HT-29 (cell line): ENCODE data around the gene PHAX. TPM values are rescaled to one million over a fixed set of nuclear protein-coding genes. Genes with fewer than 3 reads are reported as not detected.
A peak's percentile ranks its signal among the peaks of the same experiment; 100 is the strongest.
"Not testable (repeated sequence)": the region's sequence is repeated elsewhere in the genome, so short reads cannot be mapped to it uniquely, and the experiment has no call there.

Experiments used
- DNase-seq: peaks from one replicate; pipeline ENCODE4 v3.0.0-alpha.2; 2015; ENCODE audit warnings: low spot score
- total RNA-seq: library from RNA; depleted of rRNA; stranded (reverse); fragments of >200 nt; shearing (Covaris generic); gene quantifications from 2 replicates; pipeline ENCODE4 v1.2.3, GENCODE V29; 2014; rRNA removed

PHAX gene, protein sequence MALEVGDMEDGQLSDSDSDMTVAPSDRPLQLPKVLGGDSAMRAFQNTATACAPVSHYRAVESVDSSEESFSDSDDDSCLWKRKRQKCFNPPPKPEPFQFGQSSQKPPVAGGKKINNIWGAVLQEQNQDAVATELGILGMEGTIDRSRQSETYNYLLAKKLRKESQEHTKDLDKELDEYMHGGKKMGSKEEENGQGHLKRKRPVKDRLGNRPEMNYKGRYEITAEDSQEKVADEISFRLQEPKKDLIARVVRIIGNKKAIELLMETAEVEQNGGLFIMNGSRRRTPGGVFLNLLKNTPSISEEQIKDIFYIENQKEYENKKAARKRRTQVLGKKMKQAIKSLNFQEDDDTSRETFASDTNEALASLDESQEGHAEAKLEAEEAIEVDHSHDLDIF
- 14.8 and 20.3 TPM in 2 replicates for total RNA-seq

DNA sequence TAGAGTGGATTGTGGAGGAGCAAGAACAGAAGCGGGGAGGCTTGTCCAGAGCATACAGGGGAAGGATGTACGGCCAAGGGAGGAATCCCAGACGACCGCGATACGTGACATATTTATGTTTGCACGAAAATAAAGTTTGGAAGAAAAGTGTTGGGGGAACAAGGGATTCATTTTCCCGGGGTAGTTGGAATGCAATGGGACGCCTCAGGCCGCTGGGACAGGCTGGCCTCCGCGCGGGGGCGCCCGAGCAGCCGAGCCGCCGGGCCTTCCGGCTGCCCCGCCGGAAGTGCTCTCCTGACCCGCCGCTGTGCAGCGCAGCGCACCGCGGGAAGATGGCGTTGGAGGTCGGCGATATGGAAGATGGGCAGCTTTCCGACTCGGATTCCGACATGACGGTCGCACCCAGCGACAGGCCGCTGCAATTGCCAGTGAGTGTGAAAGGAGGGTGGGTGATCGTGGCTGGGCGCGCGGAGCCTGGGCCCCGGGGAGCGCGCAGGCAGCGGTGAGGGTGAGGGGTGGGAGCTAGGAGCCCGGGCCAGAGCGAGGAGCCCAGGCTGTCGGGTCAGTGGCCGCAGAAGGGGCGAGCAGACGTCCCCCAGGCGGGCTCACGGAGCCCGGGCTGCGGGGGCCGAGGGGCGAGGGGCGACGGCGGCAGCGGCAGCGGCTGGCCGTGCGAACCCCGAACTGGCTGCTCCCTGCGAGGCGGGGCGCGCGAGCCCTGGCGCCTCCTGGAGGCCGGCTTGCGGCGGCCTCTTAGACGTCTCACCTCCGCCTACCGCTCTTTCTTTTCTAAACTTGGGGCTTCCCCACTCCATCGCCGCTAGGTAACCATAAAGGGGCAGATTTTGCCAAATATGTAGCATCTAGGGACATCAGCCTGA lies at the start of gene PHAX:
Gene PHAX, plus strand, starts transcription at position 317 of the 881 bp plus-strand sequence. Its CDS starts 16 bp downstream, at position 333.
- DNase-seq = peak; percentile 89

DNA sequence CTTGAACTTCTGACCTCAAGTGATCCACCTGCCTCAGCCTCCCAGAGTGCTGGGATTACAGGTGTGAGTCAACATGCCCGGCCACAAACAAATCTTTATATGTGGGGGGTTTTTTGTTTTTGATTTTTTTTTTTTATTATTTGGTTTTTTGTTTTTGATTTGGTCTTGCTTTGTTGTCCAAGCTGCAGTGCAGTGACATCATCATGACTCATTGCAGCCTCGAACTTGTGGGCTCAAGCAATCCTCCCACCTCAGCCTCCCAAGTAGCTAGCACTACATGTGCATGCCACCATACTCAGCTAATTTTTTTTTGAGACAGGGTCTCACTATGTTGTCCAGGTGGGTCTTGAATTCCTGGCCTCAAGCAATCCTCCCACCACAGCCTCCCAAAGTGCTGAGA lies 48.1 kb upstream of the PHAX start:
- DNase-seq = no peak

DNA sequence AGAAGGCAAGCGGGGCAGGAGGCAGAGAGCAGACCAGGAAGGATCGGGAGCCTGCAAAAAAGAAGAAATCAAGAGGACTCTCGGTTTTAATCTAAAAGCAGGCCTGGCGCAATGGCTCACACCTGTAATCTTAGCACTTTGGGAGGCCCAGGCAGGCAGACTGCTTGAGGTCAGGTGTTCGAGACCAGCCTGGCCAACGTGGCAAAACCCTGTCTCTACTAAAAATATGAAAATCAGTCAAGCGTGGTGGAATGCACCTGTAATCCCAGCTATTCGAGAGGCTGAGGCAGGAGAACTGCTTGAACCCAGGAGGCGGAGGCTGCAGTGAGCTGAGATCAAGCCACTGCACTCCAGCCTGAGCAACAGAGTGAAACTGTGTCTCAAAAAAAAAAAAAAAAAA lies 45.6 kb upstream of the PHAX start:
- not testable (repeated sequence) for DNase-seq

DNA sequence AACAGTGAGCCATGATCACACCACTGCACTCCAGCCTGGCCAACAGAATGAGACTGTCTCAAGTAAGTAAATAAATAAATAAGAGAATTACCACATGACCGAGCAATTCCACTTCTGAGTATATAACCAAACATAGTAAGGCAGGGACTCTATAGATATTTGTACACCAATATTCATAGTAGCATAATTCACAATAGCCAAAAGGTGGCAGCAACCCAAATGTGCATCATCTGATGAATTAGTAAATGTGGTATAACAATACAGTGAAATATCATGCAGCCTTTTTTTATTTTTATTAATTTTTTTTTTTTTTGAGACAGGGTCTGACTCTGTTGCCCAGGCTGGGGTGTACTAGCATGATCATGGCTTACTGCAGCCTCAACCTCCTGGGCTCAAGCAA lies 38.8 kb upstream of the PHAX start:
- DNase-seq = peak; percentile 19

DNA sequence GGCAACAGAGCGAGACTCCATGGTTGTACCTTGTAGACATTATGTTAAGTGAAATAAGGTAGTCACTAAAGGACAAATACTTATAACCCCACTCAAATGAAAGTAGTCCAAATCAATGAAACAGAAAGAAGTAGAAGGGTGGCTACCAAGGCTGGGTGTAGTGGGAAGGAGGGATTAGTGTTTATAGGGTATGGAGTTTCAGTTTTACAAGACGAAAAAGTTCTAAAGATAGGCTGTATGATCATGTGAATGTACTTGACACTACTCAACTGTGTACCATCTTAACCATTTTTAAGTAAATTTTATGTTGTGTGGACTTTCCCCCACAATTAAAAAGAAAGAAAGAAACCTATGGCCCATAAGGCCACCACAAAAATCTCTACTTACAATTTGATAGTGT lies 37.9 kb upstream of the PHAX start:
- no peak for DNase-seq

DNA sequence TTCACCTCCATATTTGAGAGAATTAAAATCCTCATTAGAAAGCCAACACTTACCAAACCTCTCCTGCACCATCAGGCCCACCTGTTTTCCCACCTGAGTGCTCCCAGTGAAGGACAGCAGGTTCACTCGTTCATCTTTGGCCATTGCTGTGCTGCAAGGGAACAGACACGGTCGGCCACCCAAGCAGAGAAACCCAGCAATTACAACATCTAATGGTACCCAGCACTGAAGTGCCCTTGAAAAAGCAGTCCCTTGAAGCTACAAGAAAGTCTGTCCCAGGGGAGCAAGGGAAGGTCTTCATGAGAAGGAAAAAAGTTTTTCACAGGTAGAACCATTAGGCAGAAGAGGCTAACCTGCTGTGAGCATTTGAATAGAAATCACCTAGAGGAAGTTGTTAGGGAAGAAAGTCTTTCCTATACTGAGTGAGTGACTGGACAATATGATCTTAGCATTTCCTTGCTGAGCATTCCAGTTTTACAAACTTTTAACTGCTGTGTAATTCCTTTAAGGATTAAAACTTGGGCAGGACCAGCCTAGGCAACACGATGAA lies 32.5 kb upstream of the PHAX start:
- no peak for DNase-seq

DNA sequence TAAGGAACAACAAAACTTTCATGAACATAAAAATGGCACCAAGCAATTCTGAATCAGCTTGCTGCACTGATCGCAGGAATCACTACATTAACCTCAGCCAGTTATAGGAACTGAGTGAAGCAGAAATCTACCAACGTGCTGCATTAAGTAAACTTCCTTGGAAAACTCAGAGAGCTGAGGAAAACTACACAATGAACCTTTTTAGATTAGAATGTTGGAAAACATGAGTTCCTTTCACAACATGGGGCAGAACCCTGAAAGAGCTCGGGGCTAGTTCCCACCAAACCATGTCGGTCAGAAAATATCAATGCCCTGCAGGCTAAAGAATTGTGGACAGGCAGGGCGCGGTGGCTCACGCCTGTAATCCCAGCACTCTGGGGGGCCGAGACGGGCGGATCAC lies 25.1 kb upstream of the PHAX start:
- no peak for DNase-seq

DNA sequence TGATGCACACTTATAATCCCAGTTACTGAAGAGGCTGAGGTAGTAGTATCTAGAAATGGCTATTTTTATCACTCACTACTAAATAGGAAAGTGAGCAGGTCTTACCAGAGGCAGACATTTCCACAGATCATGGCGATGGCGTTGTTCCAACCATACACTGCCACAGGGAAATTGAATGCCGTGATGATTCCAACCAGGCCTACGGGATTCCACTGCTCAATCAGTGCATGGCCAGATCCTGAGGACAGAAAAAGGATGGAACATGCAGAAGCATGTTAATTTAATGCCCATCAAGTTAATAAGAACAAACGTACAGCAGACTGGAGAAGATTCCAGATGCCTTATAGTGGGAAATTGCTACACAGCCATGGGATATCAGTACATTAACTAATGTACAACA lies 23.8 kb upstream of the PHAX start:
- DNase-seq = no peak

DNA sequence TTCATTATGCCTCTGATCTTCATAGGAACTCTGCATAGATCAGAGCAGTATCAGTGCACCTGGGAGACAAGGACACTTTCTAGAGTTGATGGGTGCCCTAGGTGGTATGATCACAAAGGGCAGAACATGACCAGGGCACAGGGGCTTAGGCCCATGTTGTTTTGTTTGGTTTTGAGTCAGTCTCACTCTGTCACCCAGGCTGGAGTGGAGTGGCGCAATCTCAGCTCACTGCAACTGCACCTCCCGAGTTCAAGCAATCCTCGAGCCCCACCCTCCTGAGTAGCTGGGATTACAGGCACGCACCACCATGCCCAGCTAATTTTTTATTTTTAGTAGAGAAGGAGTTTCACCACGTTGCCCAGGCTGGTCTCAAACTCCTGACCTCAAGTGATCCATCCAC lies 23.3 kb upstream of the PHAX start:
- DNase-seq = no peak

DNA sequence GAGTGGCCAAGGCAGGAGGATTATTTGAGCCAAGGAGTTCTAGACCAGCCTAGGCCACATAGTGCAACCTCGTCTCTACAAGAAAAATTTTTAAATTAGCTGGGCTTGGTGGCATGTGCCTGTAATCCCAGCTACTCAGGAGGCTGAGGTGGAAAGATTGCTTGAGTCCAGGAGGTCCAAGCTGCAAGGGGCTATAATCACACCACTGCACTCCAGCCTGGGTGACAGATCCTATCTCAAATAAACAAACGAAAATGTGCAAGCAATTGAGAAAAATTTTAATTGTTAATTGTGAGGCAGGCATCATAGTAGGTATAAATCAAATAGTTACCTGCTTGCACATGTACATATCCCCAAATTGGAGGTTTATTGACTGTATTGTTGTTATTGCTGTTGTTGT lies 21.0 kb upstream of the PHAX start:
- no peak for DNase-seq

DNA sequence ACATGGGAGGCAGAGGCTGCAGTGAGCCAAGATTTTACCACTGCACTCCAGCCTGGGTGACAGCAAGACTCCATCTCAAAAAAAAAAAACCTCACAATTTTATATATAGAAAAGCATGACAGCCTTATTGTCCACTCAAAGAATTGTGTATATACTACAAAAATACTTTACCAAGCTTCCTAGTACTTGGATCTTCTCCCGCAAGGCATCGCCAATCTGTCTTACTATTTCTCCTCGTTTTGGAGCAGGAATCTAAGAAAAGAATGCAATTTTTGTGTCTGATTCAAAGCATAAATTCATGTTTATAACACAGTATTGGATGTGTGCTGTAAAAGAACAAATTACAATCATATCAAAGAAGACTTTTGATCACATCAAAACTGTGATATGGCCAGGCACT lies 17.0 kb upstream of the PHAX start:
- DNase-seq = no peak

DNA sequence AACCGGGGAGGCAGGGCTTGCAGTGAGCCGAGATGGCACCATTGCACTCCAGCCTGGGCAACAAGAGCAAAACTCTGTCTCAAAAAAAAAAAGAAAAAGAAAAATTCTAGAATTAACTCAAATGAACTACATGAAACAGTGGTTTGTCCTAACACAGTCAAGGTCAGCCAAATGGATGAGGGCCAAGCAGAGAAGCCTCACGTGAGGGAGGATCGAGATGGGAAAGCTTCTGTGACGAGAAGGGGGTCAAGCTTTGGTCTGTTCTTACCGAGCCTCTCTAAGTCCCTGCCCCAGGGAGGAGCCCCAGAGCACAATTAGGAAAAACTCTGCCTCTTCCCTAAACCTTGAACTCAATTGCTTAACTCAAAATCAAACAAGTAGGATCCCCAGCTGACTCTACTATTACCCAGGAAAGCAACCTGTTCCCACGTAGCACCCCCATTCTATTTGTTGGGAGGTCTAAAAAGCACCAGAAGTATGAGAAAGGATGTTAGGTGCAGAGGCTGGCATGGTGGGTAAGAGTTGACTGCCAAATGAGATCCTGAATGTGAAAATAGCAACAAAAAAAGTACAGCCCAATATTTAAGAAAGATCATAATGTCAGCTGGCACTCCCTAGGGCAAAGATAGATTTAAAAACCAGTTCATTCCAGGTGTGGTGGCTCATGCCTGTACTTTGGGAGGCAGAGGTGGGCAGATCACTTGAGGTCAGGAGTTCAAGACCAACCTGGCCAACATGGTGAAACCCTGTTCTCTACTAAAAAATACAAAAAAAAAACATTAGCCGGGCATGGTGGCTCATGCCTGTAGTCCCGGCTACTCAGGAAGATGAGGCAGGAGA lies 13.0 kb upstream of the PHAX start:
- DNase-seq = no peak

DNA sequence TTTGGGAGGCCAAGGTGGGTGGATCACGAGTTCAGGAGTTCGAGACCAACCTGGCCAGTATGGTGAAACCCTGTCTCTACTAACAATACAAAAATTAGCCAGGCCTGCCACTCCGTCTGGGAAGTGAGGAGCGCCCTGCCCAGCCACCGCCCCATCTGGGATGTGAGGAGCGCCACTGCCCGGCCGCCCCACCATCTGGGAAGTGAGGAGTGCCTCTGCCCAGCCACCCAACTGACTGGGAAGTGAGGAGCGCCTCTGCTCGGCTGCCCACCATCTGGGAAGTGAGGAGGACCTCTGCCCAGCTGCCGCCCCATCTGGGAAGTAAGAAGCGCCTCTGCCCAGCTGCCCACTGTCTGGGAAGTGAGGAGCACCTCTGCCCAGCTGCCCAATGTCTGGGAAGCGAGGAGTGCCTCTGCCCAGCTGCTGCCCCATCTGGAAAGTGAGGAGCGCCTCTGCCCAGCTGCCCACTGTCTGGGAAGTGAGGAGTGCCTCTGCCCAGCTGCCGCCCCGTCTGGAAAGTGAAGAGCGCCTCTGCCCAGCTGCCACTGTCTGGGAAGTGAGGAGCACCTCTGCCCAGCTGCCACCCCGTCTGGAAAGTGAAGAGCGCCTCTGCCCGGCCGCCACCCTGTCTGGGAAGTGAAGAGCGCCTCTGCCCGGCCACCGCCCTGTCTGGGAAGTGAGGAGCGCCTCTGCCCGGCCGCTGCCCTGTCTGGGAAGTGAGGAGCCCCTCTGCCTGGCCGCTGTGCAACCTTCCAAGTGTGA lies 11.0 kb upstream of the PHAX start:
- DNase-seq = no peak

DNA sequence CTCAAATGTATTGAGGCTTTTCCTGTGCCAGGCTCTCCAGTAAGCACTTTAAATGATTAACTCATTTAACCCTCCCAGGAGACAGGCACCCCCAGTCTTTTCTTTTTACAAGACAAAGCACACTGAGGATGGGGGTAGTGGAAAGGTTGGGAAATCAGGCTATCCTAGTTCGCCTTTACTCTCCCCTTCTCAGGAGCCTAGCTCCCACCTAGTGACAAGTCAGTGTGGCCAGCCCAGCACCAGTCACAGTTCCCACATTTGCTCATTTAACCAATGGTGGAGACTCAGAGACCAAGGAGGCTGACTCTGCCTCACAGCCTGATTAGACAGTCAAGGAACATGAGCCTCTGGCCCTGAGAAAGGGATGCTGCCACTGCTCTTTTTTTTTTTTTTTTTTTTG lies 9.2 kb upstream of the PHAX start:
- DNase-seq = no peak

DNA sequence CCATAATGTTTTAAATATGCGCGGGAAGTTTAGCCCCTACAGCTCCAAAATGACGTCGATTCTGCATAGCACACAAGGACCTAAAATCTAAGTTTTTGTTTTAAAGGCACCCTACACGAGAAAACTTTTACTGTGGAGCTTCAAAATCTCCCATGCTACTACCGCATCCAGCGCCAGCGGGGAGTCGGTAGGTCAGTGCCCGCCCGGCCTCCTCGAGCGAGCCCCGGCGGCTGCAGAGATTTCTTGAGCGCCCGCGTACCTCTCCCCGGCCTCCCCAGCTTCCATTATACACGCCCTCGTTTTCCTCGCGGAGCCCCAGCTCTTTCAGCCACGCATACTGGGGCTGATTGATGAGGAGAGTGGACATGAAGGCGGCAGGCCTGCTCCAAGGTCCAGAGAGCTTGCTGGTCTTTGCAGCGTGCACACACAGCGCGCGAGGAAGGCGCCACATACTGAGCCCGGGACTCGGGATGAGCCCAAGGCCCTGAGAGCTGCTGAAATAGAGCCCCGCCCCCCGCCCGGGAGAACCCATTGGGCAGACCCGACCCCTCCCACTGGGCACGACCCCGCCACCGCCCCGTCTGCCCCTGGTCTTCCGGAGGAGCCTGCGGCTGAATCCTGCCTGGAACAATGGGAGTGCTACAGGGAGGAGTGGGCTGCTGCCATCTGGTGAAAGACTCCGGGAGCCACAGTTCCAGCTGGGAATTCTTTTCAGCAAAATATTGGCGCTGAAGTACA lies 5.8 kb upstream of the PHAX start, which contains the start of gene ALDH7A1:
Gene ALDH7A1, minus strand, starts transcription at position 472 of the 738 bp plus-strand sequence. Its CDS starts 21 bp downstream, at position 451.
- peak; percentile 91 for DNase-seq

DNA sequence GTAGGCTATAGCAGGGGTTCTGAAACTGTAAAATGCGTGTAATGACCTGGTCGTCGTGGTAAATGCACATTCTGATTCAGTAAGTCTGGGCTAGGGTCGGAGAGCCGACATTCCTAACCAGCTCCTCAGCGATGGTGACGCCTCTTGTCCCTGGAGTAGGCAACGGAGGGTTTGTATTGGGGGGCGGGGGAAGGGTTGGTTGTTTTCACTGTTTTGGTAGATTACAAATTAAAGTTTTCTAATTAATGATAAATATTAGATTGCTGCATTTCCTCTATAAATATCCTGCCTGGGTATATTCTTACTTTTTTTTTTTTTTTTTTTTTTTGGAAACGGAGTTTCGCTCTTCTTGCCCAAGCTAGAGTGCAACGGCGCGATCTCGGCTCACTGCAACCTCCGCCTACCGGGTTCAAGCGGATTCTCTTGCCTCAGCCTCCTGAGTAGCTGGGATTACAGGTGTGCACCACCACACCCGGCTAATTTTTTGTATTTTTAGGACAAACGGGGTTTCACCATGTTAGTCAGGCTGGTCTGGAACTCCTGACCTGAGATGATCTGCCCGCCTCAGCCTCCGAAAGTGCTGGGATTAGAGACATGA lies 5.2 kb upstream of the PHAX start:
- DNase-seq = no peak

DNA sequence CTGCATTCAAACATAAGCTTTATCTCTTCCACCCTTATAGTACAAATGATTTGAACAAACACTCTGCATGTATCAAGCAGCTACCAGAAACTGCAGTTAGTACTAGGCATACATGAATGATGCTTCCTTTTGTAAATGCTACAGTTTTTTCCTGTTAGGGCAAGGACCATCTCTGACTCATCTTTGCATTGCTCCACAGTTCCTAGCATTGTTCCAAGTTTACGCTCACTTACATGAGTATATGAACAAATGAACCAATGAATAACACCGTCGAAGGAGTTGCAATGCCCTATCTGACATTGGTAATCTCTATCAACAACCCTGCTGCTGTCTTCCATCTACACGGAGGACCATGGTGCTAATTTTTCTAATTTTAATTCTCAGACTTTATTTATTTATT lies 3.6 kb upstream of the PHAX start:
- DNase-seq = peak; percentile 2

DNA sequence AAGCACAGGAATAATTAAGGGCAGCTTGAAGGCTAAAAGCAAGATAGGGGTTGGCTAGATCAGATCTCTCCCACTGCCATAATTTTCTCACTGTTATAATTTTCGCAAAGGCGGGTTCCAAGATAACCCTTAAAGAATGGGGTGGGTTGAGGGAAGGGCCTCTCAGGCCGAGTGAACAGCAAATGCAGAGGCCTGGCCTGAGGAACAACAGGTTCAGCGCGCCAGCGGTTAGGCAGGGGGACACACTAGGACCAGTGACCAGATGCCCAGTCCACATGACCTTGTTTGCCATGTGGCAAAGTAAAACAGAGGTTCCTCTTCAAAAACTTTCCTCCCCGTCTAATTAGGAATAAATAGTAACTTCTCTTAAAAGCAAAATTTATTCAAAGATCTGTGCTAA lies 1.2 kb upstream of the PHAX start:
- DNase-seq = peak; percentile 2

DNA sequence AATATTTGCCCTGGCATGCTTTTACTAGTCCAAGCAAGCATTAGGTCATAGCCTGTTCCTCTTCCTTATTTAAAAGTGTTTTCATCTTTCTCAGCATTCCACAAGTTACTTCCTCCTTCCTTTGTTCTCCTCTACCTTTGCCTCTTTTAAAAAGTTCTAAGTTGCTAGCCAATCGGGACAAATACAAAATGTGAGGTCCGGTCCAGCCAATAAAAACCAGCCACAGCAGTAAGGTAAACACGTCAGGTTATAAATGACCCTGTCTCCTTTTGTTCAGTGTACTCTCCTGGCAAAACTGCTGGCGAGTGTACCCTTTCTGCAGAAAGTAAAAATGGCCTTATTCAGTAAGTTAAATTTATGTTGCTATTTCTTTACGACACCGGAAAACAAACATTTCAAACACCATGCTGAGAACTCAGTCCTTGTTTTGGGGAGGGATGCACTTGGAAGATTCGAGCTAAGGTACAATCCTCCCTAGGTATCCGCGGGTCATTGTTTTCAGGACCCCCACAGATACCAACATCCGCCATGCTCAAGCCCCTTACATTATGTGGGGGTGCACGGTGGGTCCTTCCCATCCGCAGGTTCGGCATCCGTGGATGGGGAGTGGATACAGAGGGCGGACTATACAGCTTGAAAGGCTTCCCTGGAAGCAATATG lies 646 bp upstream of the PHAX start:
- peak; percentile 63 for DNase-seq
